ENCODE data around the gene KIAA1755. TPM values are rescaled to one million over a fixed set of nuclear protein-coding genes. Genes with fewer than 3 reads are reported as not detected.

KIAA1755 gene
- total RNA-seq, 3 donors from 2014 or later (not counting 1 experiment from before 2014, with no cell fraction given): not detected

DNA sequence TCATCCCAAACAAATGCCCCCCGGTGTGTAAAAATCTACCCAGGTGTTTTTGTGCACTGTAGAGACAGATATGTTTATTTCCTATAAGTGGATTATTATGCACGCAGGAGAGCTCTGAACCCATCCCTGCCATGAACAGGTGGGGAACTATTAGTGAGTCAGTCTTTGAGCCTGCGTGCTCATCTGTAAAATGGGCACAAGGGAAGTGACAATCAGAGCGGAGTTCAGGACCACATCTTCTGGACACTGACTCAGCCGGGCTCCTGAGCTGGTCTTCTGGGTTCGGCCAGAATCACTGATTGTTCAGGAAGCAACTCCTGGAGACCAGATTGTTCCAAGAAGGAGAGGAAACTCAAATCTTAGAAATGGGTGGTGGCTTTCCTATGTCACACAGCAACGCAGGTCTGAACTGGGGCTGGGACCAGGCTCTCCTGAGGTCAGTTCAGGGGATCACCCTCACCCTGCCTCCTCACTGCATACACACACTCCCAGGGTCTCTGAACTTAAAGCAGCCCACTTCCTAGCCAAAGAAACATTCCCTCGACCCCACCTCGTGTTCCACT lies 68.1 kb downstream of the KIAA1755 start:
- ATAC-seq (no peak), DNase-seq (no peak)
- TF ChIP-seq, protein P1, sequence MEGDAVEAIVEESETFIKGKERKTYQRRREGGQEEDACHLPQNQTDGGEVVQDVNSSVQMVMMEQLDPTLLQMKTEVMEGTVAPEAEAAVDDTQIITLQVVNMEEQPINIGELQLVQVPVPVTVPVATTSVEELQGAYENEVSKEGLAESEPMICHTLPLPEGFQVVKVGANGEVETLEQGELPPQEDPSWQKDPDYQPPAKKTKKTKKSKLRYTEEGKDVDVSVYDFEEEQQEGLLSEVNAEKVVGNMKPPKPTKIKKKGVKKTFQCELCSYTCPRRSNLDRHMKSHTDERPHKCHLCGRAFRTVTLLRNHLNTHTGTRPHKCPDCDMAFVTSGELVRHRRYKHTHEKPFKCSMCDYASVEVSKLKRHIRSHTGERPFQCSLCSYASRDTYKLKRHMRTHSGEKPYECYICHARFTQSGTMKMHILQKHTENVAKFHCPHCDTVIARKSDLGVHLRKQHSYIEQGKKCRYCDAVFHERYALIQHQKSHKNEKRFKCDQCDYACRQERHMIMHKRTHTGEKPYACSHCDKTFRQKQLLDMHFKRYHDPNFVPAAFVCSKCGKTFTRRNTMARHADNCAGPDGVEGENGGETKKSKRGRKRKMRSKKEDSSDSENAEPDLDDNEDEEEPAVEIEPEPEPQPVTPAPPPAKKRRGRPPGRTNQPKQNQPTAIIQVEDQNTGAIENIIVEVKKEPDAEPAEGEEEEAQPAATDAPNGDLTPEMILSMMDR (IDR thresholded peaks at IDR 0.05): no peak
- H3K4me1 ChIP-seq (ENCODE audit: control insufficient read depth, insufficient read depth, low read length): peaks cover 6% of the 10 kb centered on the region
- no peaks in the 10 kb centered on the region for H3K9me3 ChIP-seq (ENCODE audit: control insufficient read depth, insufficient read depth, low read length)
- H3K4me1 Mint-ChIP-seq: no peaks in the 10 kb centered on the region
- no peak overlapping the region for H3K27ac Mint-ChIP-seq
- H3K9me3 Mint-ChIP-seq: peaks cover 0 to 5% of the 10 kb centered on the region in 2 donors
- H3K4me3 Mint-ChIP-seq: no peak overlapping the region
- no peak overlapping the region for H3K27ac ChIP-seq (ENCODE audit: low read length)
- no peaks in the 10 kb centered on the region for H3K36me3 Mint-ChIP-seq
- intact Hi-C loops (cut with micrococcal nuclease): no loop called here
- H3K27me3 ChIP-seq (ENCODE audit: control insufficient read depth, insufficient read depth, low read length): peaks cover 4% of the 10 kb centered on the region
- WGBS (ENCODE audit: insufficient coverage): 88% methylated on average over 9 of the region's 9 CpGs
- H3K27me3 Mint-ChIP-seq (ENCODE audit: low read depth in 2 of 2): peaks cover 24 to 25% of the 10 kb centered on the region in 2 donors
- H3K36me3 ChIP-seq (ENCODE audit: control insufficient read depth, insufficient read depth, low read length): no peaks in the 10 kb centered on the region
- H3K4me3 ChIP-seq (ENCODE audit: low read length): no peak overlapping the region

DNA sequence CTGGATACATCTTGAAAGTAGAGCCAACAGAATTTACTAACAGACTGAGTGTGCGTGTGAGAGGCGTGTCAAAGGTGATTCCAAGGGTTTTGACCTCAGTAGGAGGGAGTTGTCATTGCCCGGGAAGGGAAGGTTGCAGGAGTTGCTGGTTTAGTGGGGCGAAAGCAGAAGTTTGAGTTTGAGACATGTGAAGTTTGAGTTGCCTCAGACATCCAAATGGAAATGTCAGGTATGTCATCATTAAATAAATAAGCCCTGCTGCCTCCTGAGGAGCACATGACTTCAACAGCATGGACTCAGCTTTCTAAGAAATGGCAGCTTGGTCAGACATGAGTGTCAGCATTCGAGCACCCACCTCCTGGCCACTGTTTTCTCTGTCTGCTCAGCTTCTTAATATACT lies 68.9 kb downstream of the KIAA1755 start:
- no peak overlapping the region for H3K27ac Mint-ChIP-seq
- H3K27me3 Mint-ChIP-seq (ENCODE audit: low read depth in 2 of 2): peaks cover 18 to 27% of the 10 kb centered on the region in 2 donors
- Histone ChIP-seq H3K4me1 (ENCODE audit: control insufficient read depth, insufficient read depth, low read length) (peaks cover 6% of the 10 kb centered on the region), H3K27me3 (ENCODE audit: control insufficient read depth, insufficient read depth, low read length) (peaks cover 4% of the 10 kb centered on the region), H3K36me3 (ENCODE audit: control insufficient read depth, insufficient read depth, low read length) (no peaks in the 10 kb centered on the region), H3K4me3 (ENCODE audit: low read length) (no peak overlapping the region), H3K9me3 (ENCODE audit: control insufficient read depth, insufficient read depth, low read length) (no peaks in the 10 kb centered on the region), H3K27ac (ENCODE audit: low read length) (no peak overlapping the region)
- intact Hi-C loops (cut with micrococcal nuclease): no loop called here
- DNase-seq (no peak), ATAC-seq (no peak)
- no peaks in the 10 kb centered on the region for H3K4me1 Mint-ChIP-seq
- H3K9me3 Mint-ChIP-seq: peaks cover 0 to 5% of the 10 kb centered on the region in 2 donors
- TF ChIP-seq, protein P1 (IDR thresholded peaks at IDR 0.05): no peak
- H3K36me3 Mint-ChIP-seq: no peaks in the 10 kb centered on the region
- no peak overlapping the region for H3K4me3 Mint-ChIP-seq
- whole genome bisulfite sequencing (ENCODE audit: insufficient coverage): 81% methylated on average over 5 of the region's 5 CpGs

DNA sequence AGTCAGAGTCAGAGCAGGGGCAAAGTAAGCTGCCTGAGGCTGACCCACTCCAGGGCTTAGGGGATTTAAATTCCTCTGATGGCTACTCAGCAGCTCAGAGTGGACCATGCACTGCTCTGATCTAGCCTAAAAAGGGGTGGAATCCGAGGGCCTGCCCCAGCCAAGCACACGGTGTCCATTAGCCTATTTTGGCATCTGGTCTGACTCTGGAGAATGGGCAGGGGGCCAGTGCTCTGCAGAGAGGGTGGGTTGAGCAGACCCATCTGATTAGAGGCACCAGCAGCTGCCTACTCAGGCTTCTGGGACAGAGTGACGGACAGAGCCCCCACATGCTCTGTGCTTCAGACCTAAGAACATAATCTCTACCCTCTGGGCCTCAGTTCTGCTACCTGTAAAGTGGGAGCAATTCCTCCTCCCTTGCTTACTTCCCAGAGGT lies 69.6 kb downstream of the KIAA1755 start:
- TF ChIP-seq, protein P1 (IDR thresholded peaks at IDR 0.05): no peak
- no peak for DNase-seq
- whole genome bisulfite sequencing (ENCODE audit: insufficient coverage): 87% methylated on average over 3 of the region's 3 CpGs
- H3K4me3 Mint-ChIP-seq: no peak overlapping the region
- no peaks in the 10 kb centered on the region for H3K36me3 Mint-ChIP-seq
- H3K4me3 ChIP-seq (ENCODE audit: low read length): no peak overlapping the region
- H3K27me3 ChIP-seq (ENCODE audit: control insufficient read depth, insufficient read depth, low read length): peaks cover 4% of the 10 kb centered on the region
- peaks cover under 1% of the 10 kb centered on the region for H3K4me1 ChIP-seq (ENCODE audit: control insufficient read depth, insufficient read depth, low read length)
- H3K27ac Mint-ChIP-seq: no peak overlapping the region
- no peak overlapping the region for H3K27ac ChIP-seq (ENCODE audit: low read length)
- peaks cover 0 to 5% of the 10 kb centered on the region in 2 donors for H3K9me3 Mint-ChIP-seq
- H3K4me1 Mint-ChIP-seq: no peaks in the 10 kb centered on the region
- H3K27me3 Mint-ChIP-seq (ENCODE audit: low read depth in 2 of 2): peaks cover 18 to 33% of the 10 kb centered on the region in 2 donors
- no peaks in the 10 kb centered on the region for H3K9me3 ChIP-seq (ENCODE audit: control insufficient read depth, insufficient read depth, low read length)
- no peak for ATAC-seq
- intact Hi-C loops (cut with micrococcal nuclease): no loop called here
- H3K36me3 ChIP-seq (ENCODE audit: control insufficient read depth, insufficient read depth, low read length): no peaks in the 10 kb centered on the region

DNA sequence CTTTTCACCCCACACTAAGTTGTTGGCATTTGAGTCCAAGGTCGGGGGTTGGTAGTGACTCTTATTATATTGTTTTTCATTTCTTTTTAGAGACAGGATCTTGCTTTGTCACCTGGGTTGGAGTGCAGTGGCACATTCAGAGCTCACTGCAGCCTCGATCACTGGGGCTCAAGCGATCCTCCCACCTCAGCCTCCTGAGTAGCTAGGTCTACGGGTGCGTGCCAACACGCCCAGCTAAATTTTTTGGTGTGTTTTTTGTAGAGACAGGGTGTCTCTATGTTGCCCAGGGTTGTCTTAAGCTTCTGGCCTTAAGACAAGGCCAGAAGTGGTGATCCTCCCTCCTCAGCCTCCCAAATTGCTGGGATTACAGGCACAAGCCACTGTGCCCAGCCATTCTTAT lies 70.4 kb downstream of the KIAA1755 start:
- peaks cover 0 to 5% of the 10 kb centered on the region in 2 donors for H3K9me3 Mint-ChIP-seq
- intact Hi-C loops (cut with micrococcal nuclease): no loop called here
- H3K27me3 ChIP-seq (ENCODE audit: control insufficient read depth, insufficient read depth, low read length): peaks cover 4% of the 10 kb centered on the region
- H3K36me3 Mint-ChIP-seq: no peaks in the 10 kb centered on the region
- H3K4me3 Mint-ChIP-seq: no peak overlapping the region
- H3K36me3 ChIP-seq (ENCODE audit: control insufficient read depth, insufficient read depth, low read length): no peaks in the 10 kb centered on the region
- TF ChIP-seq, protein P1 (IDR thresholded peaks at IDR 0.05): no peak
- no peaks in the 10 kb centered on the region for H3K4me1 ChIP-seq (ENCODE audit: control insufficient read depth, insufficient read depth, low read length)
- ATAC-seq (no peak), DNase-seq (no peak)
- no peaks in the 10 kb centered on the region for H3K4me1 Mint-ChIP-seq
- no peak overlapping the region for H3K4me3 ChIP-seq (ENCODE audit: low read length)
- peaks cover 14 to 36% of the 10 kb centered on the region in 2 donors for H3K27me3 Mint-ChIP-seq (ENCODE audit: low read depth in 2 of 2)
- H3K27ac ChIP-seq (ENCODE audit: low read length): no peak overlapping the region
- H3K9me3 ChIP-seq (ENCODE audit: control insufficient read depth, insufficient read depth, low read length): no peaks in the 10 kb centered on the region
- 100% methylated on average over 5 of the region's 6 CpGs for WGBS (ENCODE audit: insufficient coverage)
- H3K27ac Mint-ChIP-seq: no peak overlapping the region
